AG09309 (cell line): Measurements from ENCODE around the gene SELENOH.

Source experiments
- DNase-seq: peaks from one replicate; pipeline ENCODE4 v3.0.0-alpha.2; 2010; ENCODE audit warnings: low read depth
- H3K4me3 ChIP-seq: 2 replicates; pipeline ENCODE4 v1.5.1; 2011; ENCODE audit warnings: mild to moderate bottlenecking, low read depth, low read length, moderate library complexity; ENCODE audit not compliant: control insufficient read depth
- CTCF ChIP-seq: IDR thresholded peaks from 2 replicates; pipeline ENCODE4 v1.5.1; 2011; ENCODE audit warnings: mild to moderate bottlenecking, low read depth, low read length, inconsistent platforms; ENCODE audit not compliant: insufficient read depth, control insufficient read depth; ENCODE audit errors: missing control alignments

The SELENOH gene

DNA sequence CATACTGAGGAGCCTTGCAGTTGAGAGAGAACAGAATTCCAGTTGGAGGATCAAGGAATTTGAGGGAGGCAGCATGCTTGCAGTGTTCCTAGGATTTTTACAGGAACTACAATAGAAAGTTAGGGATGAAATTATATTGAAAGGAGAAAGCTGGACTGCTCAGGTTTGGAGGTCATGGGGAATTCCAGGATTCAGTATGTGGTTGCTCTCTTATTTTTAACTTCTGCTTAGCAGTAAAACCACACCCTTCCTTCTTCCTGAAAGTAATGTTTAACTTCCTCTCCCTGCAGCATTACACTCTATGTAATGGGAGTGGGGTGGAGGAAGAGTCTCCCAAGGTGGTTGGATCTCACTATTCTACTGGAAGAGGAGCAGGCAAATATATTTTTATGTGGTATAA lies 51.6 kb downstream of the SELENOH start:
- no peak overlapping the region for H3K4me3 ChIP-seq
- no peak for TF ChIP-seq CTCF
- DNase-seq: no peak
